HG03280 (cell line): ENCODE results near the gene SPATA19.

ENCODE experiments used
- ATAC-seq: cut with Tn5 transposase; IDR thresholded peaks from one replicate; pipeline ENCODE4 v1.9.1; 2021; ENCODE audit warnings: mild to moderate bottlenecking, moderate library complexity; ENCODE audit not compliant: unreplicated experiment

SPATA19 gene

DNA sequence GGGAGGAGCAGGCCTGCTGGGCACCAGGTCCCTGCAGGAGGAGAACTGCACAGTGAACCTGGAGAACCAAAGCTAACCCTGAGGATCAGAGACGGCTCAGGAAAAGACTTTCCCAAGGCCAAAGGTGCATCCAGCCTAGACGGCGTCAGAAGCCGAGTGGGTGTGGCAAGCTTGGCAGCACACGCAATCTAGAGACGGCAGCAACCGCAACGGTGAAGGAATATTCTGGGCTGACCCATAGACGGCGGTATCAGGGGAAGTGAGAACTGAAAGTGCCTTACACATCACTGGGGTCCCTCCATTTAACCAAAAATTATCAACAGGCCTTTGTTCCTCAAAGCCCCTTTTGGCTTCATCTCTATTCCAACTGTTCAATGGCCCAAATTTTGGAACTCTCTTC lies 26.2 kb downstream of the SPATA19 start:
- ATAC-seq, result no peak

DNA sequence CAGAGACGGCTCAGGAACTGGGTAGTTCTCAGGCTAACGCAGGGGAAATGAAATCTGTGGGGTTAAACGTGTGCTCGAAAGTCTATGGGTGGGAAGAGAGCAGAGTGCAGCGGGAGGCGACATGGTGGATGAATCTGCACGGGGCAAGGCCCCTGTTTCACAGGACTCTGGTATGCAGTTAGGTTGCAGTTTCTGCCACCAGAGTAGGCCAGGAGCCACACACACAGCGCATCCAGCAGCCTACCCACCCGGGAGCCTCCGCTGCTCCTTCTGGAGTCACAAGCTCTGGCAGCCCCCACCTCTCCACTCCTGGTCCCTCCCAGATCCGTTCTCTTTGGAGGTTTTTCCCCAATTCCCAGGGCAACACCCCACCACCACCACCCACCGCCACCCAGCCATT lies 27.0 kb downstream of the SPATA19 start:
- no peak for ATAC-seq

DNA sequence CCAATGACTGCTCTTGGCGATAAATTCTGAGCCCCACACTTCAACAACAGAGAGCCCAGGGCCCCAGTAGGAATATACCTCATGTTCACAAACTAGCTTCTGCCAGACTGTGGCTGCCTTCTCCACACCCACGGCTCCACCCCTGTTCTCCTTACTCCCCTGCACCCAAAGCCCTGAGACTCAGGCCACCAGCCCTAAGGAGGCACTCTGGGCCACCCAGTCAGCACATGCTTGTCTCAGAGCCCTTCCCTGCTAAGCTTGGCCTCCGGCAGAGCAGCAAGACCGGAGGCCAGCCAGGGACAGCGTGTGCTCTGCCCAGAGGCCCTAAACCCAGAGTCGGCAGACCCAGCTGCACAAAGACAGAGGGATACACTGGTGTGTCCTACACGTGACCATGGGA lies 27.9 kb downstream of the SPATA19 start:
- no peak for ATAC-seq

GRCh38 chr11:133816146-133816870 lies 29.0 kb downstream of the SPATA19 start:
- no peak for ATAC-seq

GRCh38 chr11:133815636-133816035 lies 29.7 kb downstream of the SPATA19 start:
- no peak for ATAC-seq

DNA sequence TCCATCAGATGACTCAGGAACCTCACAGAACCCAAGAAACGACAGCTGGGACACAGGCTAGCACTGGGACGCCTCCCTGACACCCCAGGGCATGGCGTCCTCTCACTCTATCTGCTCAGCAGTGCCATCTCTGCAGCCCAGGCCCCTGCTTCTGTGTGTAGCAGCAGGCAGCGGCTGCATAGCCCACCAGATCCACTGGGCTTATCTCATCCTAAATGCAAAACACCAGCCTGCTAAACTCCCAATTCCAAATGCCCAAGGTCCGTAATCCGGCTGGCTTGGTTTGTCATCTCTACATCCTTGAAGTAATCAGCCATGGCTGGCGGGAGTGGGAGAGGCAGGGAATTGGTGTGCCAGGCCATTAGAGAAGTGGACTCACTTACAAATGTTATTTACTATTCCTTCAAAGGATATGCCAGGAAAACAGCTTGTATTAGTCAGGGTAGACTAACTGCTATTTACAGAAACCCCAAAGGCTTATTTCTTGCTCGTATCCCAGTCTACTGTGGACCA lies 30.7 kb downstream of the SPATA19 start:
- ATAC-seq, result no peak

GRCh38 chr11:133811850-133812685 lies 33.2 kb downstream of the SPATA19 start:
- no peak for ATAC-seq

GRCh38 chr11:133810766-133811165 lies 34.5 kb downstream of the SPATA19 start:
- ATAC-seq, result no peak

GRCh38 chr11:133809569-133810491 lies 35.5 kb downstream of the SPATA19 start:
- ATAC-seq, result no peak

DNA sequence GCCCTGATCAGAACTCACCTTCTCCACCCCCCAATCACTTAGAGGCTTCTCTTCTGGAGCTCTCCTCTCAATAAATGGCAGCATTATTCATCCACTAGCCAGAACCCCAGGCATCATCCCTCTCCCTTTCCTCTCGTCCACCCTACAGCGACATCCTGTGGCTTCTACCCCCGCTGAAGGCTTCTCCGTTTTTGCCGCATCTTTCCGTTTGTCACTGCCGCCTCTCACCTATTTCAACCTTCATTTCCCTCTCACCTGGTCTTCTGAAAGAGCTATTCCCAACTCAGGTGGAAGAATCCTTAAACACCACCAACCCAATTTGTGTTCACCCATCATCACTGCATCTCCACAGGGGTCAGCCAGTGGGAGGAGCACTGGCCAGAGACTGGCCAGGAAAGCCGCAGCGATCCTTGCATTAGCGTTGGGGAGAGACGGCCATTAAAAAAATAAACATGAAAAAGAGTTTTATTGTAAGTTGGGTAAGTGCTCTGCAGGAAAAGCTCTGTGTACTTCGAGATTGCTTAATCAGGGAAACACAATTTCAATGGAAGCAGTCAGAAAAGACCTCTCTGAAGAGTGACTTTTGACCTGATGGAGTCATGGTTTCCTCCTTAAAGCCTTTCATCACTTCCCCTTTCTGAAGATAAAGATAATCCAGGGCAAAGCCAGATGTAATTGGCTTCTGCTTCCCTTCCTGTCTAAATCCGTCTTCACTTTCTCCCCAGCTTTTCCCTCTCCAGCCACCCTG lies 36.7 kb downstream of the SPATA19 start:
- ATAC-seq, result no peak

DNA sequence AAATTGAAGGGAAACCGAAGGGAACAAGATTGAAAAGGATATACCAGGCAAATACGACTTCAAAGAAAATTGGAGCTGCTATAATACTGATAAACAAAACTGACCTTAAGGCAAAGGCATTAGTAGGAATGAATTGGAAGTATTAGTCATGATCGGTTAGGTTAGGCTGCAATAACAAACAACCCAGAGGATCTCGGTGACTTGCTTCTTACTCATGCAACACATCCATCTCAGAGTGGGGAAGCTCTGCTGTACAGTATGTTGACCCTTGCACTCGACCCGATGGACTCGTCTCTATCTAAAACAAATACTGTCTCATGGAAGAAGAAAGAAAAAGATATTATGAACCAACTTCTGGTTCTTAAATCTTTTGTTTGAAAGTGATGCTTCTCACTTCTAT lies 42.3 kb downstream of the SPATA19 start:
- no peak for ATAC-seq

GRCh38 chr11:133801356-133801755 lies 44.0 kb downstream of the SPATA19 start:
- no peak for ATAC-seq

DNA sequence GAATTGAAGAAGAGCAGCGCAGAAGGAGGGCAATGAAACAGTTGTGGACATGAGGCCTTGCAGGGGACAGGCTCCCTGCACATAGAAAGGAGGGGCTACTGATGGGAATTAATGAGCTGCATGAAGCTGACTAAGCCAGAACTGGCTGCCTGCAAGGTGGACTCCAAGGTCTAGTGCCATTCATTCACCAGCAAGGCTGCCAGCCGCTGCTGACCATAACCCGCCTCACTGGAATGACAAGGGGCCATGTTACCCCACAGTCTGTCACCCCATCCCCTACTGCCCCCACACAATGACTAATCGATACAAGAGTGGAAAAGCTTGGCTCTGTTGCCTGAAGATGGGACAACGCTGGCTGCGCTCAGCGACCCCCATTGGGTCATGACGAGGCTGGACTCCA lies 44.6 kb downstream of the SPATA19 start:
- ATAC-seq, result no peak

DNA sequence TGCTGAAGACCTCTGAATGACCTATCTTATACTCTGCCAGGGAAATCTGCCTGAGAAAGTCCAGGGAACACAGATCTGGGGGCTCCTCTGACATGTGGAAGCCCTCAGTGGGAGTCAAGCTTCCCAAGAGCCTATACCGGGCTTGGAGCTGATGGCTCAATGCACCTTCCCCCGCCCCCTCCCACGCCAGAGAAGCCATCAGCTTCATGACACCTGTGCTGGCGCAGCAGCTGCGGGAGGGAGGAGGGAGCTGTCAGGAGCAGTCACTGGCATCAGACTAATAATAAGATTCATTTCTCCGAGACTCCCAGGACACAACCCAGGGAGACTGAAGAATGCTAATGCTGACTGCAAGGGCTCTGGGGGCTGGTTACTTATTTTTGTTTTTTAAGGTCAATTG lies 47.8 kb downstream of the SPATA19 start:
- no peak for ATAC-seq

- ATAC-seq, result no peak
Observed at GRCh38 chr11:133796043-133796795, 49.1 kb downstream of the SPATA19 start.

- ATAC-seq, result no peak
Observed at GRCh38 chr11:133795088-133795487, 50.2 kb downstream of the SPATA19 start.

GRCh38 chr11:133794205-133794604 lies 51.1 kb downstream of the SPATA19 start:
- no peak for ATAC-seq

DNA sequence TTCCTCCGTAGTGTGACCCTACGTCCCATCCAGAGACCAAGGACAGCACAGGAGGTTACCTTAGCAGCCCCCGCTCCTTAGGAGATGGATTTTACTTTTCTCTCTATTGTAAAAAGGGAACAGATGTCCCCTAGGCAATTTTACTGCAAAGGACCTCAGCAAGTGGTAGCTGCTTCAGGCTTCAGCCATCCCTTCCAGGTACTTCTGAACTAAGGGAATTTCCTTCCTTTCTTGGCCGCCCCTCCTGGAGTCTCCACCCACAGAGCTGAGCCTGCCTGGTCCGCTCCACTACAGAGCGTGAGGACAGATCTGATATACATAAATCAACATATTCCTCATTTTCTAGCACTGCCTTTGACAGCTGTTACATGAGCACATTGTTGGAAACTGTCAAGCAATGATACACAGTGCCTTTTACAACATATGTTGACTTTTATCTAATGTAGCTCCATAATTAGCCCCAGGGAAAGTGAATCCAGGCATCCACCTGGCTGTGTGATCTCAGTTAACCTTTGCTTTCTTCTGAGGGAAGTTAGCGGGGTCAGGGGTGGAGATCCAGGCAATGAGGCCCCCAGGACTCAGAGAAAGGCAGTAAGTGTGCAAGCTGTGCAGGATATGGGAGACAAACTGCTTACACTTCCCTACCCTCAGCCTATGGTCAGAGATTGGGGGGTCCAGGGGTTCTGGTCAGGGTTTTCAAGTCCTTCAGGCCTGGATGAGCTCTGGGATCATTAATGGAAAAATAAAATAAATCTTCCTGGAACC lies 51.9 kb downstream of the SPATA19 start:
- no peak for ATAC-seq

DNA sequence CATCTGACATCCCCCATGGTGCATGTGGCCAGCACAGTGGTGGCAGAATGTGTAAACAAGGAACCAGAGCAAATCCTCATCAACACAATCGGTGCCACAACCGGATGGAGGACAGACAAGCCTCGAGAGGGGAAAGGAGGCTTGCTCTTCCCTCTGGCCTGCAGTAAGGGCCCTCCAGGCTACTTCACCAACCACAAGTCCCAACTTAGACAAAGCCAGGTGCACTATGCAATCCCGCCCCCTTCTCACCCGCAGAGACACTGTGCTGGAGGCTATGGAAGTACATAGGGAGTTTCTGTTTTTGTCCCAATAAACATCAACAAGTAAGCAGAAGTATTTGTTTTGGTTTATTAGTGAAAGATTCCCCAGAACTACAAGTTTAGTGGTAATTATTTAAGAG lies 54.3 kb downstream of the SPATA19 start:
- no peak for ATAC-seq
